NCI-H1092 treated with DMSO at 0.1 percent for 48 hours (cell line): ENCODE measurements around the gene CHP2.
A peak's percentile ranks its signal among the peaks of the same experiment; 100 is the strongest.
"Not testable (repeated sequence)": the region's sequence is repeated elsewhere in the genome, so short reads cannot be mapped to it uniquely, and the experiment has no call there.

Experiments used
- DNase-seq: peaks from one replicate; lab custom pipeline; 2025; lab: John Stamatoyannopoulos, UW

Gene CHP2

DNA sequence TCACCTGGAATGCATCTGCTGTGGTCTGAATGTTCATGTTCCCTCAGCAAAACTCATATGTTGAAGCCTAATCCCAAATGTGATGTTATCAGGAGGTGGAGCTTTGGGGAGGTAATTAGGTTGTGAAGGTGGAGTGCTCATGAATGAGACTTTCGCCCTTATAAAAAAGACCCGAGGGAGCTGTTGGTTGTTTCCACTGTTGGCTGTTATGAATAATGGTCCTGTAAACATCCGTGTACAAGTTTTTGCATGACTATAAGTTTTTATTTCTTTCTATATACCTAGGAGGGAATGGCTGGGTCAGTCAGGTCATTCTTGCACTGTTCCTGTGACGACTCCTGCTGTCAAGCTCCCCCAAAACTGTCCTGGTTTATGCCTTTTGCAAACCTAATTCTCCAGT is 9.6 kb upstream of the CHP2 start:
- DNase-seq = no peak

DNA sequence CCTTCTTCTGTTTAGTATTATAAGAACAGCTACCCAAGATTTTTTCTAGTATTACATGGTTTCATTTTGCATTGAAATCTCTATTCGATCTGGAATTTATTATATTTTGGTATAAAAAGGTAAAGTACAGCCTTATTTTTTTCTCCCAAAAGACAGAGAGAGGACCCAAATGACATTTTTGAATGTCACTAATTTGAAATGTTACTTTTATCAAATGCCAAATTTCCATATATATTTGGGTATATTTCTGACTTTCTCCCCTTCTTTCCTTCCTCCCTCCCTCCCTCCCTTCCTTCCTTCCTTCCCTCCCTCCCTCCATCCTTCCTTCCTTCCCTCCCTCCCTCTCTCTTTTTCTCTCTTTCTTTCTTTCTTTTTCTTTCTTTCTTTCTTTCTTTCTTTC is 6.2 kb upstream of the CHP2 start:
- no peak for DNase-seq

DNA sequence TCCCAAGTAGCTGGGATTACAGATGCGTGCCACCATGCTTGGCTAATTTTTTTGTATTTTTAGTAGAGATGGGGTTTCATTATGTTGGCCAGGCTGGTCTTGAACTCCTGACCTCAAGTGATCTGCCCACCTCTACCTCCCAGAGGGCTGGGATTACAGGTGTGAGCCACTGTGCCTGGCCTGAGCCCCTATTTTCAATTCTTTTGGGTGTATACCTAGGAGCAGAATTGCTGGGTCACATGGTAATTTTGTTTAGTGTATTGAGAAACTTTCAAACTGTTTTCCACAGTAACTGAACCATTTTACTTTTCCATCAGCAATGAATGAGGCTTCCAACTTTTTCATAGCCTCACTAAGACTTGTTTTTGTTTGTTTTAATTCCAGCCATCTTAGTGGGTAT is 3.8 kb upstream of the CHP2 start:
- DNase-seq = not testable (repeated sequence)

DNA sequence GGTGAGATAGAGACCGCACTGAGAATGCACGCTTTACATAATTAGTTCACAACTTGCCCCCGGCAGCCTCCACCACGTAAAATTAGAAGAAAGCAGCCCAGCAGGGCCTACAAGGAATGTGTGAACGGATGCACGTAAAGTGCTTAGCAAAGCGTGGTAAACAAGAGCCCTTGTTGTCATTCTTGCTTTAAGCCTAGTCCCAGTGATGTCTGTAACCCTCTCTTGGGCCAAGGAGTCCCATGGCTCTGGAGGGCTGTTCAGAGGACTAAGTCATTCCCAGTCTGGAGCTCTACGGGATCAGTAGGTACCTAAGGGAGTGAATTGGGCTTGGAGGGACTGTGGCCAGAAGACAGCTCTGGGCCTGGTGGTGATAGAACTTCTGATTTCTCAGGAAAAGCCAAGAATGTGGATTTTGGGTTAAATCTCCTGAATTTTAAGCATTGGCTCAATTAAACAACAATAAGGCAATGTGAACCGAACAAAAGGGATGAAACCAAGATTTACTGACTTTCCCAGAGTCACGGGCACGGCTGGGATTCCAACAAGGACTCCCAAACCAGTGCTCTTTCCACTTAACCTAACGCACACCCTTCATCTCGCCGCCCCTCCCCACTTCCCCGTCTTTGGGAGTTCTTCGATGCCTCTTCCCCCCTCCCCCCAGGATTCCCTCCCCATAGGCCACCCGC is 775 bp upstream of the CHP2 start:
- no peak for DNase-seq

DNA sequence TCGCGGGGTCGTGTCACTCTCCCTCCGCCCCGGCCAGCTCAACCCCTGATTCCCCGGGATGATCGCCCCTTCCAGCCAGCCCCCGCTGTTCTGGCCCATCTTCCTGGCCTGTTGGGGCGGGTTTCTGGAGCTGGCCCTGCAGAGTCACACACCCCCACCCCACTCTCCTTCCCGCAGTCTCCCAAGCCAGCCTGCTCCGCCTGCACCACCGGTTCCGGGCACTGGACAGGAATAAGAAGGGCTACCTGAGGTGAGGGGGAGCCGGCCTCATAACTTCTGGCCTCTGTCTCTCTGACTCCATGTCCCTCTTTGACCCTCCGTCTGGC is 621 bp downstream of the CHP2 start:
- no peak for DNase-seq

DNA sequence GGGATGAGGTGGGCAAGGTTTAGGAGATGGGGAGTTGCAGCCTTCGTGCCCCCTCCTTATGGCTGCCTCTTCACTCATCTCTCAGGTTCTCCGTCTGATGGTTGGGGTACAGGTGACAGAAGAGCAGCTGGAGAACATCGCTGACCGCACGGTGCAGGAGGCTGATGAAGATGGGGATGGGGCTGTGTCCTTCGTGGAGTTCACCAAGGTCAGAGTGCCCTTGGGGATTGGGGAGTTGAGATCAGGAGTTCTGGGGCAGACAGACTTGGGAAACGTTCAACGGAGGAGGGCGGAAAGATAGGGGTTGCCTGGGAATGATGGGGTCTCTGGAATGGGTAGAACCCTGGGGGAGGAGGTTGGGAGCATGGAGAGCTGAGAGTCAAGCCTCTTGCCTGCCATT is 2.3 kb downstream of the CHP2 start:
- no peak for DNase-seq

DNA sequence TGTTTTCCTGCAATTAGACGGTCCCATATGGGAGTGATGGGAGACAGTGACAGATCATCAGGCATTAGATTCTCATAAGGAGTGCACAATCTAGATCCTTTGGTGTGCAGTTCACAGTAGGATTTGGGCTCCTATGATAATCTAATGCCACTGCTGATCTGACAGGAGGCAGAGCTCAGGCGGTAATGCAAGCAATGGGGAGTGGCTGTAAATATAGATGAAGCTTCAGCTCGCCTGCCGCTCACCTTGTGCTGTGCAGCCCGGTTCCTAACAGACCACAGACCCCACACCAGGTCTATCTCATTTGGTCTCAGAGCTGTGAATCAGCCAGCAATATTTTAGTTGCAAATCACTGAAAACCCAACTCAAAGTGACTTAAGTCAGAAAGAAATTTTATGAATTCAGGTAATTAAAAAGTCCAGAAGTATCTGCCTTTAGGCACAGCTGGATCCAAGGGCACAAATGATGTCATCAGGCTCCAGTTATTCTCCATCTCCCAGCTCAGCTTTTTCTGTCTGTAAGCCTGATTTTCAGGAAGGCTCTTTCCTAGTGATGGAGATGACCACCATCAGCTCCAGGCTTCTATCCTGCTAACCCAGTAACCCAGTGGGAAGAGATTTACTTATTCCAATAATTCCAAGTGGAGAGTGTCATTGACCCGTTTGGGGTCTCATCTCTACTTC is 3.3 kb downstream of the CHP2 start:
- no peak for DNase-seq

DNA sequence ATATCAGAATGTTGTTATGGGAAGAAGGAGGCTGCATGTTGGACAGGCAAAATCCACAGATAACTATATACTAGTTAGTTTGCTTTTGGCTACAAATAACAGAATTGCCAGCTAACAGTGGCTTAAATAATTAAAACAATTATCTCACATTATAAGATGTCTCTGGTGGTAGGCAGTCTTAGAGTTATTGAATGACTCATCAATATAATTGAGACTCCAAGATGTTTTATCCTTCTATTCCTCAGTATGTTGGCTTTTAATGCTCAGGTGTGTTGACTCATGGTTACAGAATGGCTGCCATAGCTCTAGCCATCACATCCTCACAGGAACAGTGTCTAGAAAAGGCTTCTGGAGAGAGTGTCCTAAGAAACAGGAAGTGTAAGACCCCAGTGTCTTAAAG is 11.1 kb downstream of the CHP2 start:
- no peak for DNase-seq

DNA sequence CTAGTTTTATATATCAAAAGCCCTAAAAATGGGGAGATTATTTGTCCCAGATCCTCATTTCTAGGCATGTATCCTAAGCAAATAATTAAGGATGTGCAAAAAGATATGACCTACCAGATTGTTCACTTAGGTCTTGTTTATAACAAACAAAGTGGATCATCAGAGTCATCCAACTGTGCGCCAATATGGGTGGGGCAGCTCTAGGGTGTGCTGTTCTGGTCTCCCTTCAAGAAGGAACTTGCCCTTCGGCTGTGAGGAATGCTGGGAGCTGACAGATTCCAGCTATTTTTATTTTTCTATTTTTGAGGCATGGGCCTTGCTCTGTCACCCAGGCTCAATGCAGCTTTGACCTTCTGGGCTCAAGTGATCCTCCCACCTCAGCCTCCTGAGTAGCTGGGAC is 13.8 kb downstream of the CHP2 start:
- DNase-seq = no peak

DNA sequence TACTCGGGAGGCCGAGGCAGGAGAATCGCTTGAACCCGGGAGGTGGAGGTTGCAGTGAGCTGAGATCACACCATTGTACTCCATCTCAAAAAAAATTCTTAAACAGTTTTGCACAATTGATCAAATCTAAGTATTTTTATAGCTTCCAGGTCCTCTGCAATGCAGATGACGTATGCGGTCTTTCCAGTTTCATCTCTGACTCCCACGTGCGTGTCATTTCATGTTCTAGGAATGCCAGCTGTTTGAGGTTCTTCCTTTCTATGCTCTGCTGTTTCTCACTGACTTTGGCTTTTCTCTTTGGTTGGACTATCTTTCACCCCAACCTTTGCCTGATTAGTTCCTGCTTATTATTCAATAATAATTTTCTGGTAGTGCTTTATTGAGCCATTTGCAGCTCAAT is 16.2 kb downstream of the CHP2 start:
- no peak for DNase-seq

DNA sequence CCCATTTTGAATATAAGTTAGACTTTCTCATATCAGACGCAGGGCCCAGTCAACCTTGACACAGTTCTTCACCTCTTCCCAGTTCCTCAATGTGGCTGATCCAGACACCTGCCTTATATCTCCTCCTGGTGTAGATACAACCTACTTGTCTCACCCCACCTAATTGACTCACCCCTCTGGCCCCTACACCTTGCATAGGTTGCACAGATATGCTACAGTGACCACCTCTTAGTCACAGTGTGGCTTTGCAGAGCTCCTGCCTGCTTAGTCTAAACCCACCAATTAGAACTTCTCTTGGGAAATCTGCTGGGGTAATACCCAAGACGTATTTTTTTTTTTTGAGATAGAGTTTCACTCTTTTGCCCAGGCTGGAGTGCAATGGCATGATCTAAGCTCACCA is 16.8 kb downstream of the CHP2 start:
- no peak for DNase-seq

DNA sequence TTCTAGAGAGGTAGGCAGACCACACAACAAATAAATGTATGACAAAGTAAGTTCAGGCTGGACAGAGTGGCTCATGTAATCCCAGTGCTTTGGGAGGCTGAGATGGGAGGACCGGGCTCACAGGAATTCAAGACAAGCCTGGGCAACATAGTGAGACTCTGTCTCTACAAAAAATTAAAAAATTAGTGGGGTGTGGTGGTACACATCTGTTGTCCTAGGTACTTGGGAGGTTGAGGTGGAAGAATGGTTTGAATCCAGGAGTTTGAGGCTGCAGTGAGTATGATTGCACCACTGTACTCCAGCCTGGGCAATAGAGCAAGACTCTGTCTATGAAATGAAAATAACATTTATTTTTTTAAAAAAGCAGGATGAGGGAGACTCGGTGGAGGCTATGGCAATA is 18.5 kb downstream of the CHP2 start:
- no peak for DNase-seq

DNA sequence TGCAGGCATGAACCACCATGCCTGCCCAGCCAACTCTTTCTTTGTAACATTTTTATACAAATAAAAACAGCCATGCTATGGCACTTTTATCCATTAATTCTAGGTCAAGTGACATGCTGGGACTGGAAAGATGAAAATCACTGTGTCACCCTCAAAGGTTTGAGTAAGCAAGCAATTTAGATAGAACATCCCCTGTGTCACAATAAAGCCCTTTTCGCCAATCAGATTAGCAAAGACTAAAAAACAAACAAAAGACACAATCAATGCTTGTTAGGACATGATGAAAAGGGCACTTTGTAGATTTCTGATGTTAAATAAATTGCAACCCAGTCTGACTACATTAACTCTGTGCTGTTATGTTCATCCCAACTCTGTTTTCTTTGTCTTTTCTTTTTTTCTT is 26.4 kb downstream of the CHP2 start:
- no peak for DNase-seq

DNA sequence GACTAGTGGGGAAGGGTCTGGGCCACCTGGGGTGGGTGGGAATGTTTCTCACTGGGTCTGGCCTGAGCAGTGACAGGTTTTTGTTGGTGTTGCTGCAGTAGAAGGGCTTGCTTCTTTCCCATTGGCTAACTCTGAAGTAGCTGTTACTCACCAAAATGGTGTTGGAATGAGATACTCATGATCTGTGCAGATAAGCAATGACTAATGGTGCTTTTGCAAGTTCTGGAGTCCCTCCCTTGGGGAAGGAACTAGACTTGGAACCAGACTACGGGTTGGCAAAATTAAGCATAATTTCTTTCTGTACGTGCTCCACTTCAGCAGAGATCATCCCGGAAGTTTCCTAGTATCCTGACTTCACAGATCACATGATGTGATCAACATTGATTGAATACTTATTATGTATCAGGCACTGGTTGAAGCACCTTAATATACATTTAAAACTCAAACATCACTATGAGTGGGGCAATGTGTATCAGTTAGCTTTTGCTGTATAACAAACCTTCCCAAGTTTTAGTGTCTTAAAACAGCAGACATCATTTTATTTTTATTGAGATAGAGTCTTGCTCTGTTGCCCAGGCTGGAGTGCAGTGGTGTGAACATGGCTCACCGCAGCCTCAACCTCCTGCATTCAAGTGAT is 30.1 kb downstream of the CHP2 start:
- no peak for DNase-seq

DNA sequence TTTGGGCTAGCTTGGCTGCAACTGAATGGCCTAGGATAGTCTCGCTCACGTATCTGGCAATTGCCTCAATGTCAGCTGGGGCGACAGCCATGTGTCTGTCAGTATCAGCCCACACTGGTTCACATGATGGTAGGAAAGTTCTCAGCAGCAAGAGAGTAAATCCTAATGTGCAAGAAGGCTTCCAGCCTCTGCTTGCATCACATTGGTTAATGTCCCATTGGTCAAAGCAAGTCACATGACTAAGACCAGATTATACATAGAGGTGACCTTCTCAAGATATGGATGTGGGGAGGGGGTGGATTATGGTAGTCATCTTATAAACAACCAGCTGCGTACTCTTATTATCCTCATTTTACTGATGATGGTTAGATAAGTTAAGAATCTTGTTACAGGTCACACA is 31.0 kb downstream of the CHP2 start:
- no peak for DNase-seq

DNA sequence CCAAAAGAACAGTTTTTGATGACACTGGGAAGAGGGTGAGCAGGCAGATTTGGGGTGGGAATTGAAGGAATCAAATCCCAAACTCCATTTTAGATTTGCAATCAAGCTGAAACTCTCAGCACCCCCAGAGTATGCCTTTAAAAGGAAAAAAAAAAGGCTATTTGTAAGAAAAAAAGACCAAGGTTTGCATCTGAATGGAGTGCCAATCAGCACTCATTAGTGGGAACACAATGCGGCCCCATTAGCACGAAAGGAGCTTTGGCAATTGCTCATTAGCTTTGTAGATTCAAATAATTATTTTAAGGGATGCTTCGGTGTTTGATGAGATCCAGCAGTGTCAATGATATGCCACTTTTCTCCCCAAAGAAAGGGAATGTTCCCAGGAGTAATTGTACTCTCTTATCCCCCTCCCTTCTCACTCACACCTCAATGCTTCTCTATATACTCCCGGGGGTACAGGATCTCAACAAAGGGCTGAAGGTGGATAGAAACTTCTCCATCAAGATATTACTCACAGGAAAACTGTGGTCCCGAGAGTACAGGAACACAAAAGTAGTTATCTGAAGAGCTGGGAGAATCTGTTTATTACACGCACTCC is 32.2 kb downstream of the CHP2 start:
- DNase-seq = no peak

DNA sequence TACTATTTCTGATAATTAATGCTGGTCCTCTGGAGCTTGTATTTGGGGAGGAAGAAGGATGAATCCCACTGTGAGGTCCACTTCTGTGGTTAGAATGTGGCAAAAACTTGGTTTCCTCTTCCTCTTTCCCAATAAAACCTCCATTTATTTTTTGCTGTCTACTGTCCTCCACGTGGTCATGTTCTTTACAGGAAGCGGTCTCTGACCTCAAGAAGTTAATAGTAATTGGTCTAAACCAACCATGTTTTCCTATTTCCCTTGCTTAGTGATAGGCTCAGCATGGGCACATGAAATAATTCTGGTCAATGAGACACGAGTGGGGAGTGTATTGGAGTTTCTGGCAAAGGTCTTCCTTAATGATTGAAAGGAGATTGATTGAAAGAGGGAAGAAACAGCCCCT is 33.9 kb downstream of the CHP2 start:
- no peak for DNase-seq

DNA sequence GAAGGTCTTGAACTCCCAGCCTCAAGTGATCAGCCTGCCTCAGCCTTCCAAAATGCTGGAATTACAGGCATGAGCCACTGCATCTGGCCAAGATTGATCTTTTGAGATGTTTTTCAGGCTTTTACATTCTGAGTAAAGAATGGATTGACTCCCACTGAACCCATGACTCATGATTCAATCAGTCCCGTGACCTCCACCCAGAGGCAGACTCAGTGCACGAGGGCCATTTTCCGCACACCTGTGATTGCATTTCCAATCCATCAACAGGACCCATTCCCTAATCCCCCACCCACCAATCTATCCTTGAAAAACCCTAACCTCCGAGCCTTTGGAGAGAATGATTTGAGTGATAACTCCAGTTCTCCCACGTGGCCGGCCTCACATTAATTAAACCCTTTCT is 40.6 kb downstream of the CHP2 start:
- no peak for DNase-seq

DNA sequence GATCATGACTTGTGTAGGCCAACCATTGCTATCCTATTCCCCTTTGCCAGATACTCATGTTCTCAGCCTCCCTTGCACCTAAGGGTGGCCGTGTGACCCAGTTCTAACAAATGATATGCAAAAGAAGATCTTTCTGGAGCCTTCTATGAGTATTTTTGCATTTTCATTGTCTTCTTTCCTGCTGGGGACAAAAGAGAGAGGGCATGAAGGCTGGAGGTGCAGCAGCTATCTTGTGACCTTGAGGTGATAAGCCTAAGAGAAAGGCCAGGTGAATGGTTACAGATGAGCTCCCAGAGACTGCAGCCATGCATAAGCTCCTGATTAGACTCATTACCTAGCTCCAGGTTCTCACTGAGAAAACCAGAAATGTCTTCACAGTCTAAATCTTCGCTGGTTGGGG is 42.1 kb downstream of the CHP2 start:
- DNase-seq = no peak

DNA sequence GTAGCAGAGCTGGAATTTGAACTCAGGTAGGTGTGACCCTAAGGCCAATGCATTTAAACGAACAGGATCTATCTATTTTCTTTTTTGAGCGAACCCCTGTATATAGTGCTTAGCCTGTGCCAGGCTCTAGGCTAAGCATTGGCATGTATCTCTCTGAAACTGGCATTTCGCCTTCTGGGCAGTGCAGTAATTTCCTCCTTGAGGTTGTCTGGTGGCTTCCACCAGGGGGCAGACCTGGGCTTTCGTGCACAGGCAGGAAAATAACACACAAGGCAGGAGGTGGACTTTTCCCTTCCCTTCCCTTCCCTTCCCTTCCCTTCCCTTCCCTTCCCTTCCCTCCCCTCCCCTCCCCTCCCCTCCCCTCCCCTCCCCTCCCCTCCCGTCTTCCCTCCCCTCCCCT is 46.6 kb downstream of the CHP2 start:
- peak; percentile 60 for DNase-seq

DNA sequence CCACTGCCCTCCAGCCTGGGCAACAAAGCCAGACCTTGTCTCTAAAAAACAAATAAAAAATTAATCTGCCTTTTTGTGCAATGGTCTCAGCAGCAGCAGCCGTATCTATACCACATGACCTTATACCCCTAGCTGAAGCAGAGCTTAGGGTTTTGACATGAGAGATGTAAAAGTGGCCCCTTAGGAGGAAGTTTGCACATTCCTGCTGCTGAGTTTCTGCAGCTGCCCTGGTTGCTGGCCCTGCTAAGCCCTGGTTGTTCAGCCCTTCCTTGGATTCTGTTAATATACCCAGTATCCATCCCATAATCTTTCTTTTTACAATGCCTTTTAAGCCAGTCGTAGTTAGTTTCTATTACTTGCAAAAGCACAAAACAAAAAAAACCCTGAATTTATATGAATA is 48.0 kb downstream of the CHP2 start:
- DNase-seq = no peak

DNA sequence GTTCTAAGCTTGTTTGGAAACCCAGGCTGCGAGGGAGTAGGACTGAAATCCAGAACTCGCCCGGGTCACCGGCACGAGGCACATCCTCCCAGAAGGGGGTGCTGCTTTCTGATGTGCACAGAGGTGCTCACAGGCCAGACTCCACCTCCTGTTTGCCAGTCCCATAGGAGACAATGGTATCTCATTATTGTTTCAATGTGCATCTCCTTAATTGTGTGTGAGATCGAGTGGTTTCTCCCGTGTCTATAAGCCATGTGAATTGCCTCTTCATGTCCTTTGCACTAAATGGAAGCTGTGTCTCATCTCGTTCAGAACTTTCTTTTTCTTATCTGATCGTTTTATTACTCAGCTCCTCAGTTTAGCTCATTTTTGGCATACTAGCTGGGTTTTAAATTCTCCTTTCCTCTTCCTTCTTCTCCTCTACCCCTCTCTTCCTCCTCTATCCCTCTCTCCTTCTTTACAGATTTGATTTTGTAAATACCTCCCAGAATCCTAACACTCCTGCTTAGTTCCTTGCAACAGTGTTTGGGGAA is 48.8 kb downstream of the CHP2 start:
- peak; percentile 38 for DNase-seq

DNA sequence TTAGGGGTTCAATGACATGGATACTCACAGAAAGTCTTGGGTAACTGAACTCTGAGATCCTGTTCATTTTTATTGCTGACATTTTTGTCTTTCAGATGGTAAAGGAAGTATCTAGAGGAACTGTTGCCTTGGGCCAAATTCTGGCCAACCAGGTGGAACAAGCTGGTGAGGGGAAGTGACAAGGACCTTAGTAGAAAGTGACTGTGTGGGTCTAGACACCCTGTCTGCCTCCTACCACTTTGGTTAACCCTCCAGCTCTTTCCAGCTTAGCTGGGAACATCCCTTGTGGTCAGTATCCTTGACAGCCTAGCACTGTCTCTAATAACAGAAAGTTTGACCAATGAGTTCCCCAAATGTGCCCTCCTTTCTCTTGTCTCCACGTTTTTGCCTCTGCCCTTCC is 52.2 kb downstream of the CHP2 start:
- no peak for DNase-seq
